ENCODE data around the gene UBA1.

GRCh38 chrX:47191806-47192401 lies 1.7 kb upstream of the UBA1 start:
- TF ChIP-seq CTCF (IDR thresholded peaks at IDR 0.05) (no peak), POLR2A (IDR thresholded peaks at IDR 0.05) (no peak)
